HepG2 (cell line): Measurements from ENCODE around the gene FOXD1.

Experiments used
- CTCF ChIP-seq: sonication (generic); formaldehyde crosslinking; IDR thresholded peaks from 2 replicates; pipeline ENCODE4 v1.5.0; 2020; ENCODE audit warnings: mild to moderate bottlenecking, missing genetic modification reagents, moderate library complexity
- MAFK ChIP-seq, 2 experiments: IDR thresholded peaks in 1 of 2; conservative IDR thresholded peaks in 1 of 2; 2 replicates each; pipeline ENCODE4 v1.6.1; 2011; ENCODE audit warnings: improper control_type of control experiment in 2 of 2, low read length in 2 of 2
- MIER3 ChIP-seq: IDR thresholded peaks from 2 replicates; pipeline ENCODE4 v1.6.1; 2016; ENCODE audit warnings: missing compliant biosample characterization, borderline replicate concordance
- RFX5 ChIP-seq: IDR thresholded peaks from 2 replicates; pipeline ENCODE4 v1.6.1; 2011; ENCODE audit warnings: low read depth, low read length, improper control_type of control experiment
- ZNF142 ChIP-seq: sonication (generic); formaldehyde crosslinking; IDR thresholded peaks from 2 replicates; pipeline ENCODE4 v1.4.0; 2020; ENCODE audit warnings: missing genetic modification reagents
- ZZZ3 ChIP-seq: sonication (generic); formaldehyde crosslinking; IDR thresholded peaks from 2 replicates; pipeline ENCODE4 v1.4.0; 2020; ENCODE audit warnings: missing genetic modification reagents, mild to moderate bottlenecking, borderline replicate concordance
- TF ChIP-seq, protein P1 (sequence below): sonication (generic); formaldehyde crosslinking; IDR thresholded peaks from 2 replicates; pipeline ENCODE4 v1.4.0; 2020; ENCODE audit warnings: mild to moderate bottlenecking, missing genetic modification reagents, borderline replicate concordance

GRCh38 chr5:73459366-73459765 is 10.8 kb upstream of the FOXD1 start:
- TF ChIP-seq MAFK (conservative IDR thresholded peaks at IDR 0.05 in 1 of 2, IDR thresholded peaks at IDR 0.05 in 1 of 2; ENCODE audit: low read length in 2 of 2) (no peak), CTCF (no peak), ZZZ3 (CRISPR knock-in tag) (no peak), MIER3 (CRISPR knock-in tag) (no peak), RFX5 (no peak), ZNF142 (CRISPR knock-in tag) (no peak)
- TF ChIP-seq, protein P1, sequence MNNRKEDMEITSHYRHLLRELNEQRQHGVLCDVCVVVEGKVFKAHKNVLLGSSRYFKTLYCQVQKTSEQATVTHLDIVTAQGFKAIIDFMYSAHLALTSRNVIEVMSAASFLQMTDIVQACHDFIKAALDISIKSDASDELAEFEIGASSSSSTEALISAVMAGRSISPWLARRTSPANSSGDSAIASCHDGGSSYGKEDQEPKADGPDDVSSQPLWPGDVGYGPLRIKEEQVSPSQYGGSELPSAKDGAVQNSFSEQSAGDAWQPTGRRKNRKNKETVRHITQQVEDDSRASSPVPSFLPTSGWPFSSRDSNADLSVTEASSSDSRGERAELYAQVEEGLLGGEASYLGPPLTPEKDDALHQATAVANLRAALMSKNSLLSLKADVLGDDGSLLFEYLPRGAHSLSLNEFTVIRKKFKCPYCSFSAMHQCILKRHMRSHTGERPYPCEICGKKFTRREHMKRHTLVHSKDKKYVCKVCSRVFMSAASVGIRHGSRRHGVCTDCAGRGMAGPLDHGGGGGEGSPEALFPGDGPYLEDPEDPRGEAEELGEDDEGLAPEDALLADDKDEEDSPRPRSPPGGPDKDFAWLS (CRISPR knock-in tag) = no peak
